Measurements from ENCODE around the gene COG1. TPM values are rescaled to one million over a fixed set of nuclear protein-coding genes. Genes with fewer than 3 reads are reported as not detected.
A peak's percentile ranks its signal among the peaks of the same experiment; 100 is the strongest.

COG1 gene
- total and polyA plus RNA-seq, 9 of the 15 experiments (the other 6 are each of a cell fraction or from before 2014, with no cell fraction given), result 9.5 to 26.8 (median 12.9) TPM

DNA sequence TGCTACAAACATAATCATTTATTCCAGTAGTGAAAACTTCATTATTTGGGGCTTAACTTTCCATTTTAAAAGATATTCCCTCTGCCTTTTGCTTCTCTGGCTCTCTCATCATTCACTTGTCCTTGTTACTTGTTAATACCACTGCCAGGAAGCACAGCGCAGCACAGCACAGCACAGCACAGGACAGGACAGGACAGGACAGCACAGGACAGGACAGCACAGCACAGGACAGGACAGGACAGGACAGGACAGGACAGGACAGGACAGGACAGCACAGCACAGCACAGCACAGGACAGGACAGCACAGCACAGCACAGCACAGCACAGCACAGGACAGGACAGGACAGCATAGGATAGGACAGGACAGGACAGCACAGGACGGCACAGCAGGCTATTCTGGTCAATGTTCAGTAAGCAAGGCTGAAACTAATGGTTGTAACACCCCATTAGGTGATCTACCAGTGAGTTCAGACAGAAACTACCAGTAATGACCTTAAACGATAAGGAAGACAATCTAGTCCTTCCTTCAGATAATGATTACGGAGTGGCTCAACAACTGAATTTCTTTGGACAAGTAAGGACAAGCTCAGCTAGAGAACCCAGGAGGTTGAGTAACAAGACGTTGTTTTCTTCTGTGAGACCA, 31.9 kb downstream of the COG1 start:
- H3K9me1 ChIP-seq (ENCODE audit: control insufficient read depth, insufficient read depth, low read length), result no peaks in the 10 kb centered on the region
- POLR2A ChIA-PET, result interaction anchor here (1.4 to 1.6 kb wide), 2 partner anchors 9 to 25 kb away, joined by 3 to 6 read pairs; no protein-coding TSS in a partner anchor
- peak overlapping the region; percentile 19 to 56; a peak in 2 of 4 replicates for H3K9ac ChIP-seq (ENCODE audit: insufficient read depth in 1 of 2, low read depth in 2 of 2, low read length in 2 of 2)
- ATAC-seq, result no peak
- peaks cover 75% of the 10 kb centered on the region for H3K79me2 ChIP-seq (ENCODE audit: control insufficient read depth, insufficient read depth, low read length)
- peaks cover 8 to 38% of the 10 kb centered on the region in 2 experiments for H3K4me1 ChIP-seq (replicated peaks in 1 of 2; ENCODE audit: control insufficient read depth in 2 of 2, insufficient read depth in 2 of 2, low read length in 2 of 2)
- peak overlapping the region; percentile 56; the same call in 1 of the 3 replicates for H3K27ac ChIP-seq (ENCODE audit: extremely low read depth, low read depth, low read length)
- peaks cover 16% of the 10 kb centered on the region; the same call in 1 of the 2 replicates for H4K20me1 ChIP-seq (replicated peaks; ENCODE audit: control insufficient read depth, insufficient read depth, low read length)
- CTCF ChIA-PET (ENCODE audit: low intra/inter-chr PET ratio), result no interaction called here
- peaks cover 30% of the 10 kb centered on the region for H3K36me3 ChIP-seq (ENCODE audit: control insufficient read depth, insufficient read depth, low read length)
- H3K9me3 ChIP-seq (replicated peaks; ENCODE audit: control insufficient read depth, insufficient read depth, low read depth, low read length), result no peaks in the 10 kb centered on the region
- no peaks in the 10 kb centered on the region for H3K27me3 ChIP-seq (ENCODE audit: control insufficient read depth in 2 of 2, insufficient read depth in 2 of 2, low read length in 2 of 2)
- TF ChIP-seq ZNF175 (CRISPR knock-in tag; IDR thresholded peaks at IDR 0.05; ENCODE audit: low read depth) (peak; percentile 99), ZNF124 (CRISPR knock-in tag; IDR thresholded peaks at IDR 0.05) (no peak), BRD9 (IDR thresholded peaks at IDR 0.05; ENCODE audit: low read depth, partially characterized antibody) (peak; percentile 86), SFPQ (IDR thresholded peaks at IDR 0.05; ENCODE audit: low read depth, low read length) (no peak), ZFP36 (IDR thresholded peaks at IDR 0.05; ENCODE audit: low read depth, low read length, partially characterized antibody) (peak; percentile 59), ZNF121 (CRISPR knock-in tag; conservative IDR thresholded peaks at IDR 0.05) (0 out of 2 replicates have a peak, but pooled peaks have one; percentile 17)
- no peak overlapping the region for H2AFZ ChIP-seq (ENCODE audit: low read depth, low read length)
- in situ Hi-C loops (cut with MboI), result no loop called here
- peak overlapping the region; percentile 58 for H3K4me2 ChIP-seq (ENCODE audit: insufficient read depth, low read length)
- peak; percentile 35 for FAIRE-seq
- H3K4me3 ChIP-seq, result no peak overlapping the region
- DNase-seq (ENCODE audit: extremely low read depth in 1 of 4, low spot score in 3 of 4), result no peak
- intact Hi-C loops (cut with micrococcal nuclease), result no loop called here
- WGBS (ENCODE audit: insufficient coverage, low coverage, missing lambda C conversion rate), result 49% methylated on average over 5 of the region's 5 CpGs
- BruUV-seq (replicated peaks), result no TSS peak

Measured in K562 (cell line).